ENCODE results near the gene GPR84.
"Not testable (repeated sequence)": the region's sequence is repeated elsewhere in the genome, so short reads cannot be mapped to it uniquely, and the experiment has no call there.

Gene GPR84

GRCh38 chr12:54356951-54357356, 7.3 kb downstream of the GPR84 start:
- DNase-seq (ENCODE audit: low read depth in 2 of 3, low spot score in 2 of 3): no peak

DNA sequence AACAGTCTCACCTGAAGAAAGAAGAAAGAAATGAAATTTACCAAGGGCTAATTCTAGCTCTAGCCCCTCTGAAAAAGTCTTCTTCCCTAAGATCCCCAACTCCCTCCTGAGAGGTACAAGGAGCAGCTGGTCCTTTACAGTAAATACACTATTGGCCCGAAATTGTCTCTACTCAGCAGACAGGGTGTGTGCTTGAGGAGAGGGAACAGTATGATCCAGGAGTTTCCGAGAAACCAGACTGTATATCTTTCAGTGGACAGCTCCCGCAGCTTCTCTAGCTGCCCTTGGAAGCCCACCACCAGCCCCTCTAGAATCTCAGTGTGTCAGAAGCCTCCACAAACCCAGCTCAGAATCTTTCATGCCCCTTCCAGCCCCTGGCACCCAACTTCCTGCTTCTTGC, 8.1 kb downstream of the GPR84 start:
- DNase-seq (ENCODE audit: low read depth in 2 of 3, low spot score in 2 of 3): no peak

- DNase-seq (ENCODE audit: low read depth in 2 of 3, low spot score in 2 of 3): no peak
These were observed 9.0 kb downstream of the GPR84 start for GRCh38 chr12:54355104-54355815.

DNA sequence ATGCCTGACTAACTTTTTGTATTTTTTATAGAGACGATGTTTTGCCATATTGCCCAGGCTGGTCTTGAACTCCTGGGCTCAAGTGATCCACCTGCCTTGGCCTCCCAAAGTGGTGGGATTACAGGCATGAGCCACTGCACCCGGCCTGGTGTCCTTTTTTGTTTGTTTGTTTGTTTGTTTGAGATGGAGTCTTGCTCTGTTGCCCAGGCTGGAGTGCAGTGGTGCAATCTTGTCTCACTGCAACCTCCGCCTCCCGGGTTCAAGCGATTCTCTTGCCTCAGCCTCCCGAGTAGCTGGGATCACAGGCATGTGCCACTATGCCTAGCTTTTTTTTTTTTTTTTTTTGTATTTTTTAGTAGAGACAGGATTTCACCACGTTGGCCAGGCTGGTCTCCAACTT, 10.0 kb downstream of the GPR84 start:
- DNase-seq (ENCODE audit: low read depth in 2 of 3, low spot score in 2 of 3): not testable (repeated sequence)

- no peak for DNase-seq (ENCODE audit: low read depth in 2 of 3, low spot score in 2 of 3)
These were observed 11.1 kb downstream of the GPR84 start for GRCh38 chr12:54352891-54353874.

DNA sequence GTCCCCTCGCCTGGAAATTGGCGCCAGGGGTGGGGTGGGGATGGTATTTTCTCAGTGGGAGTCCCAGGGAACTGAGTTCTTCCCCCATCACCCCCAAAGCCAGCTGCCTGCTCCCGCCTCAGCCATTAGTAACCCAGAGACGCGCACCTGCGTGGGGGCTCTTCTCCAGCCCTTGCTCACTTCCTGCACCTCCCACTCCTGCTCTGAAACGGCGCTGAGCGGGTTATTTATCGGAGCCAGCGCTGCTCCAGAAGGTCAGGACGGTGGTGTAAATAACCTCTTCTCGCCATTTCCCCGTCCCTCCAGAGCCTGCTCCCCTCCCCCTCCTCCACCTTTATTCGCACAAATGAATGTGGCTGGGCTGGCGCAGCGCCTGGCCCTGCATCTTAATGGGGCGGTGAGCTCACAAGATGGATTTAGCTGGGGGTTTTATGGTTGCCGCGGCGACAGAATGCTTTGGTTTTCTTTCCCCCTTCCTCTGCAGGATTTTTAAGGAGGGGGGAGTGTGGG, 12.2 kb downstream of the GPR84 start:
- DNase-seq (ENCODE audit: low read depth in 2 of 3, low spot score in 2 of 3): no peak

GRCh38 chr12:54351341-54351740, 12.9 kb downstream of the GPR84 start:
- no peak for DNase-seq (ENCODE audit: low read depth in 2 of 3, low spot score in 2 of 3)

GRCh38 chr12:54350743-54351142, 13.5 kb downstream of the GPR84 start:
- no peak for DNase-seq (ENCODE audit: low read depth in 2 of 3, low spot score in 2 of 3)

GRCh38 chr12:54349679-54350078, 14.6 kb downstream of the GPR84 start:
- no peak for DNase-seq (ENCODE audit: low read depth in 2 of 3, low spot score in 2 of 3)

GRCh38 chr12:54349036-54349435, 15.2 kb downstream of the GPR84 start:
- no peak for DNase-seq (ENCODE audit: low read depth in 2 of 3, low spot score in 2 of 3)

- DNase-seq (ENCODE audit: low read depth in 2 of 3, low spot score in 2 of 3): no peak
These were observed 22.6 kb downstream of the GPR84 start for GRCh38 chr12:54341378-54342300.

DNA sequence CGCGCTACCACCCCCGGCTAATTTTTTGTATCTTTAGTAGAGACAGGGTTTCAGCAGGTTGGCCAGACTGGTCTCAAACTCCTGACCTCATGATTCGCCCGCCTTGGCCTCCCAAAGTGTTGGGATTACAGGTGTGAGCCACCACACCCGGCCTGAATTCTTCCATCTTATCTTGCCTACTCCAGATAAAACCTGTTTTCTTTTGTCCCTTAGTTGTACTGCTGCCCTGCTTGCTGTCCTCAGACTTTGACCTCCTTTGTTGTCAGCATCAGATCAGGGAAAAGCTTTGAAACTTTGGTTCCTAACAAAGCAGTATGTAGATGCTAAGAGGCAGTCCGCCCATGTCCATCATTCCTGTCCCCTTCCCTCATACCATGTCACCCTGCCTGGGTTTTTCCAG, 23.4 kb downstream of the GPR84 start:
- DNase-seq (ENCODE audit: low read depth in 2 of 3, low spot score in 2 of 3): no peak

- no peak for DNase-seq (ENCODE audit: low read depth in 2 of 3, low spot score in 2 of 3)
These were observed 25.5 kb downstream of the GPR84 start for GRCh38 chr12:54338698-54339296.

DNA sequence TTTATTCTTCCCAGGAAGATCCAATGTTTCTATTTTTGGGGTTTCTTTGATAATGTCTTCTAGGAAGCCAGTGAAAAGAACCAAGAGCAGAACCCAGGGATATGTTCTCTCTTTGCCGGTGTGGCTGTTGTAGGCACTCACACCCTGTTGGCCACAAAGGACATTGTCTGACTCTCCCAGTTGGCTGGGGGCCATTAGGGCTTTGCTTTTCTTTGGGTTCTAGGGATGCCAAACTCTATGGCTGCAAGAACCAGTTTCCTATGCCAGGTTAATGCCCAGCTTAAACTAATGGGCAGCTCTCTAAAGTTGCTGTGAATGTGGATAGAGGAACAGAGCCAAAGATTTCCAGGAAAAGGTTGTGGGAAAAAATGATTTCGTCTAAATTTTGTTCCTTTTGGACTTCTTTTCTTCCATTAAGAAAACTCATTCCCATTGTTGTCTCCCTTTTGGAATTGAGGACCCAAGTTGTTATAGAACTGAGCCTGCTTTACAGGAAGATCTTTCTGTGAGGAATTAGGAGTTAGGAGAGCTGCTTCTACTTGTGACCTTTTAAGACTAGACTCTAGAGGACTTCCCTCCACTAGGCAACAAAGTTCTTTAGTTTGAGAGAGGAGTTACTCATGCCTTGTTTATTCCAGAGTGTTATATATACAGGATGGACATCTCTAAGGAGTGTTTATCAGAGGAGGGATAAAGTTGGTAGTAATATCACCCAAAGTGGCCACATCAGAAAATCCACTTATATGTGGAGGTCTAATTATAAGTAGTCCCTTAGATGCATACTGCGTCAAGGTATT, 26.2 kb downstream of the GPR84 start:
- no peak for DNase-seq (ENCODE audit: low read depth in 2 of 3, low spot score in 2 of 3)

- DNase-seq (ENCODE audit: low read depth in 2 of 3, low spot score in 2 of 3): no peak
These were observed 26.9 kb downstream of the GPR84 start for GRCh38 chr12:54337280-54337842.

DNA sequence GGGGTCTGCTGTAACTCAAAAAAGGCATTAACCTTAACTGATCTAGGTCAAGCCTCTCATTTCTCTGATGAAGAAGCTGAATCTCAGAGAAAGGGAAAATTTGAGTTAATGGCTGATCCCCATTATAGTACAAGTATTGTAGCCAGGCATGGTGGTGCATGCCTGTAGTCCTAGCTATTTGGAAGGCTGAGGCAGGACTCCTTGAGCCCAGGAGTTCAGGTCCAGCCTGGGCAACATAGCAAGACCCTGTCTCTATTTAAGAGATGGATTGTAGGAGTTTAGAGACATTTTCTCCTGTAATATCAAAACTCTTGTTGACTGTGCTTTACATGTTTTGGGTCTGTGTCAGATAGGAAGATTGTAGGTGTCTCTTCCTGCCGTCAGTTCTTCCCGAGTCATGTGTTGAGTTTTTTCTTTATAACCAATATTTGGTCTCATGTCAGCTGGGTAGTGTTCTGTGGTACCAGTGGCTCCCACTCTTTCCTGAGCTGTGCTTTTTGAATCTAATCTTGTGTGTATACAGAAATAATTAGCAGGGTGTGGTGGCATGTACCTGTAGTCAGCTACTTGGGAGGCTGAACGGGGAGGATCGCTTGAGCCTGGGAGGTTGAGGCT, 30.8 kb downstream of the GPR84 start:
- no peak for DNase-seq (ENCODE audit: low read depth in 2 of 3, low spot score in 2 of 3)

DNA sequence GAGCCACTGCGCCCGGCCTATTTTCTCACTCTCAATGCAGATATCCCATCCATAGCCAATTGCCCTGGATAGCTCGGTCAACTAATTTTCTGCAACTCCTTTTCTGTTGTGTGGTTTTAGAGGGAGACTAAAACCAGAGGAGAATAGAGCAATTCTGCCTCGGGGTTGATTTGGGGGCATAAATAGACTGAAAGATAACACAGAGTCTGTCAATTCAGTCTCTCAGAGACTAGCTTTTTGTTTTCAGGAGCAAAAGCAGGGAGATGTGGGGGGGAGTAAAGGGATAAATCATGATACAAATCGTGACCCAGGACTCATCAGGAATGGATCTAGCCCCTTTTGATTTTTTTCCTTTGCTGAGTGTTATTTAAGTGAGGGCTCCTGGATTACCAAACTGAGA, 32.8 kb downstream of the GPR84 start:
- DNase-seq (ENCODE audit: low read depth in 2 of 3, low spot score in 2 of 3): no peak

- DNase-seq (ENCODE audit: low read depth in 2 of 3, low spot score in 2 of 3): no peak
These were observed 33.8 kb downstream of the GPR84 start for GRCh38 chr12:54330442-54330841.

GRCh38 chr12:54329759-54330158, 34.5 kb downstream of the GPR84 start:
- no peak for DNase-seq (ENCODE audit: low read depth in 2 of 3, low spot score in 2 of 3)
